GM19467 (cell line): ENCODE results near the gene ZNF397.
A peak's percentile ranks its signal among the peaks of the same experiment; 100 is the strongest.
"Not testable (repeated sequence)": the region's sequence is repeated elsewhere in the genome, so short reads cannot be mapped to it uniquely, and the experiment has no call there.

Source experiments
- ATAC-seq: cut with Tn5 transposase; IDR thresholded peaks from one replicate; pipeline ENCODE4 v1.9.1; 2021; ENCODE audit warnings: mild to moderate bottlenecking, moderate library complexity; ENCODE audit not compliant: unreplicated experiment

Gene ZNF397

GRCh38 chr18:35240664-35241447, at the start of gene ZNF397:
Gene ZNF397 (plus strand): TSS chr18:35241034. CDS start chr18:35242471, 1,437 bp downstream.
- peak; percentile 98 for ATAC-seq

DNA sequence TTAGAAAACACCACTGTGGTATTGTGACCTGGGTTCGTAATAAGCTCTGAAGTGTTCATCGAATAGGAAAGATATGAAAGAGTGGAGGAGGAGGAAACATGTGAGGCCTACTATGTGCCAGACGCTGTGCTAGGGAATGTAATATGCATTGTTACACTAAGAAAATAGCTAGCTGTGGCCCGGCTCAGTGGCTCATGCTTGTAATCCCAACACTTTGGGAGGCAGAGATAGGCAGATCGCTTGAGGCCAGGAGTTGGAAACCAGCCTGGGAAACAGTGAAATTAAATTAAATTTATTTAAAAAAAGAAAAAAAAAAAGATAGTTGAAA, 49.2 kb upstream of the ZNF397 start:
- ATAC-seq: no peak

DNA sequence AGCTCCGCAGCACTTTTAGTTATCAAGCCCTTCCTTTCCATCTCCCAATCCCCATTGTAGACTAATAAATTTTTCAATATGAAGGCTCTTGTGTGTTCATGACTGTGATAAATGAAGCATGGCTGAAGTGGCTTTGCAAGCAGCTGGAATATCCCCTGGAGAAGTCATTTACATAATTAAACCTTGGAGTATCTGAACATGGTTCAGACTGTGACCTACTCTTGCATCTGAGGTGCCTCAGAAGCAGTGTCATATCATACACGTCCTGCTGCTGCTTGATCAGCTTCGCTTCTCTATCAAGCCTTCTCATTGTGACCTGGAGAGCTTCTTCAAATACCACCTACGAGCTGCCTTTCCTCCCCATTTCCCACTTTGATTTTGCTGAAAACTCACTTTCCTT, 48.4 kb upstream of the ZNF397 start:
- ATAC-seq: no peak

DNA sequence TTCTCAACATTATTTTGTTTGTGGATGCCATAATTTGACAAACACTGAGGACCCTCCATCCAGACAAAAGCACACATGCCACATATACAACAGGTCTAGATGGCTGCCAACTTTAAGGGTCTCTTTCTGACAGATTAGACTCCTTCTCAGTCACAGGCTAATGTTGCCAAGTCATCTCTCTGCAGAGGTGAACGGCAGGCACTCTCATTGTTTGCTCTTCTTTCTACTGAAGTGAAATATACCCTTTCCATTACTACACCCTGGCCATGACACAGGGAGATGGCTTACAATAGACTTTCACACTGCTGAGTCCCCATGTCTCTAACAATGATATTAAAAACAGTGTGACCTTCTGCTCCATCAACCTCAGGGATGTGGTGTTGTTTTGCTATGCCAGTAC, 47.5 kb upstream of the ZNF397 start:
- no peak for ATAC-seq

DNA sequence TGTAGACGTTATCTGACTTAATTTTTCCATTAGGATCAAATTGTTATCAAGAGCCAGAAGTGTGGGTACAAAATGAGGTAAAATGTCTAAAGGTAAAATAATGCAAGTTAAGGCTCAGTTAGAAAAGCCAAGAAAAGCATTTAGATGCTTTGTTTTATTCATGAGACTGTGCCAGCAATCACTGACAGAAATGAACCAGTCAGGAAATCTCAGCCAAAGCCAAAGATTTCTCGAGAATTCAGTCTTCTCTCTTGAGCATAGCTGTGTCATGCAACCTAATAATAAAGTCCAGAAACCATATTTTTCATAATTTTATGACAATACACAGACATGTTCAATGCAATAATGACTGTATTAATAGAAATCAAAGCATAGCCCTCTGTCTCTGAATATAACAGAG, 43.5 kb upstream of the ZNF397 start:
- no peak for ATAC-seq

DNA sequence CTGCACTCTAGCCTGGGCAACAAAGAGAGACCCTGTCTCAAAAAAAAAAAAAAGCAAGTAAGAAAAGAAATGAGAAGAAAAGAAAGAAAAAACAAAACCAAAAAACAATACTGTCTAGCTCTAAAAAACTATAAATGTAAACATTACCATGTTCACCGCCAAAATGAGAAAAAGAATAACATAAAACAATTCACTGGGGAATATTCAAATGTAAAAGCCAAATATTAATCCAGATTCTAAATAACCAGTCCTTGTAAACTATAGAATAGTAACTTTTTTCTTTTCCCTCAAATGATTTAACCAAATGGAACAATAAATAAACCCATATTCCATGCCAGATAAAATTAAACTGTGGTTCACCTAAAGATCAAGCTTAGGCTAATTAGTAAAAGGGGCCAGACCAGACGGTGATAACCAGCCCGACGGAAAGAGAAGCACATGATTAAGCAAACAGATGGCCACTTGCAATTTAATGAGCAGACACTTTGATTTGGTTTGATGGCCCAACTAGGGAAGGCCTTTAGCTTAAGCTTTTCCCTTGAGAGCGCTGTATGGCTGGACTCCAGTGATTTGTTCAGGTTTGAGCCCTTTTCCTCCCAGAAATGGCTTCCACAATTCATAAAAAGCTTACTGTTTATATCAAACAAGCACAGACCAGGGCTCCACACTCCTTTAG, 39.4 kb upstream of the ZNF397 start:
- ATAC-seq: no peak

DNA sequence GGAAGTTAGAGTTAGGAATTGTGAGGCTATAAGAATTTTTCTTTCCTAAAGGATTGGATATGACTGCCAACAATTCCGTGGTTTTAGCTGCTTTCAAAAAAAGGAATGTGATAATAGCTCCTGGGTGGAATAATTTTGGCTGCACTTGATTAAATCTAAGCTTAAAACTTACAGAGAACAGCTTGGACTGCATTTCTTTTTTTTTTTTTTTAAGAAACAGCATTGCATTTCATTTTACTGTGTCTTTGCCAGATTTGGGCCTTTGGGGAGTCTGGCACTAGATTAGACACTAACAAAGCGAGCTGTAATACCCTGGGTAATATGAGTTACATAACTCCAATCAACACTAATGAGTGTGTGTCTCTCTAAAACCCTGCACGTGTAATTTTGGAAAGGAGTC, 37.8 kb upstream of the ZNF397 start:
- no peak for ATAC-seq

GRCh38 chr18:35205199-35205712, 35.6 kb upstream of the ZNF397 start:
- no peak for ATAC-seq

GRCh38 chr18:35205746-35206458, 34.9 kb upstream of the ZNF397 start:
- not testable (repeated sequence) for ATAC-seq

GRCh38 chr18:35215026-35215425, 25.8 kb upstream of the ZNF397 start:
- no peak for ATAC-seq

- not testable (repeated sequence) for ATAC-seq
Measured at GRCh38 chr18:35216611-35217010, 24.2 kb upstream of the ZNF397 start.

- ATAC-seq: not testable (repeated sequence)
Measured at GRCh38 chr18:35219331-35219730, 21.5 kb upstream of the ZNF397 start.

DNA sequence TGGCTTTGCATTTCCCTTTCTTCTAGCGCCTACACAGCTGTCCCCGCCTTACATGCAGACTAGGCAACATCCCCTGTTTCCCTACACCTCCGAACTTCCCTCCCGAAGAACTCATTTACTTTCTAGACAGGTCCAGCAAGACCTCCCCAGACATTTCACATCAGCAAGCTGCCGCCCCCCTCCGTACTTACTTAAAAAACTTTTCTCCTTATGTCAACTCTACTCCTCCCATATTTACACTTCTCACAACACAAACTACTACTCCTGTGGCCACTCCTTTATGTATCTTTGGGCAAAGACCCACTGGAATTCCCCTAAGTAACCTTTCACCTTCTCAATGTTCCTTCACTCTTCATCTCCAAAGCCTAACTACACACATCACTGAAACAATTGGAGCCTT, 20.4 kb upstream of the ZNF397 start:
- ATAC-seq: no peak

- ATAC-seq: no peak
Measured at GRCh38 chr18:35223797-35224196, 17.0 kb upstream of the ZNF397 start.

DNA sequence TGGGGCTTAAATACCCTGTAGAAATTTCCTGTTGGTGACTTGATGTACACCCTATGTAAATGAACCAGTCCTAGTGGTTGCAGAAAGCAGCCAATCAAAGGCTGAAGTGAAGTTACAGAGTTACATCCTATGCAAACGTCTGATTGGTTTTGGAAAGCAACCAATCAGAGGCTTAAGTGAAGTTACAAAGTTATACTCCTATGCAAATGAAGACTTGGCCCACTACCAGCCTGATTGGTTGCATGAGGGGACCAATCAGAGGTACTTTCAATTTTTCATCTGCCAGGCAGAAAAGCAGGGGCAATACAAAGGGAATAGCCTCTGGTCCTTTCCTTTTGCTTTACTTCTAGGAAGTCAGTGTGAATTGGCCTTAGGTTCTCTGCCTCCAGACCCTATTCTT, 13.6 kb upstream of the ZNF397 start:
- no peak for ATAC-seq

- peak; percentile 90 for ATAC-seq
Measured at GRCh38 chr18:35231052-35231451, 9.8 kb upstream of the ZNF397 start.

DNA sequence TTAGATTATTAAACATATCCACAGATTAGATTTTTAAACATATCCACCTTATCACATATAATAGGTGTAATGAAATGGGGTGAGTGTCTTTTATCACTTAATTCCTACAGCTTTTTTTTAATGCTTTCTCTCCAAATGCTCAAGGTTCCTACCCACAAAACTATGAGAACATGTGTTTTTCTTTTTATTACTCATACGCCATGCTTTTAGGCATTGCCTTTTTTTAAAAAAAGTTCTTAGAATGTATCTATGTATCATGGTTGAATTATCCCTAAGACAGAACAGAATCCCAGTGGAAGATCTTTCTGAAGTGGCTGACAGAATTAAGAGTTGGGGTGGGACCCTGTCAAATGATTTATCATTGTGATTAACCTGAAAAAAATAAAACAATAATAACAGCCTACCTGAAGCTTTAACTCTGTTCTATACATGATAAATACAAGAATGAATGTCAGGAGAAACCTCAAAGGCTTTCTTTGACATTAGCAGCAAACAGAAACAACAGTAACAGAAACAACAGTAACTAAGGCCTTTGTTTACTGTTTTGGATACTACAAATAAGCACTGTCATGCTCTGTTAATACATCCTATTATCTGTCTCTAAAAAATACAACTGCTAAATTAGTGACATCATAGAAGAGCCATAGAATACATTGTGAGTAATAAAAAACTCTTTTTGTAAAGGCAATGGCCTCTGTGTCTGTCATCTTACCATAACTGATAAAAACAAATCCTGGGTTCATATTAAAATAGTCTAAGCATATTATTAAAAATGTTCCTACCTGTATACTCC, 4.1 kb upstream of the ZNF397 start:
- no peak for ATAC-seq

- ATAC-seq: no peak
Measured at GRCh38 chr18:35239314-35239713, 1.5 kb upstream of the ZNF397 start.

DNA sequence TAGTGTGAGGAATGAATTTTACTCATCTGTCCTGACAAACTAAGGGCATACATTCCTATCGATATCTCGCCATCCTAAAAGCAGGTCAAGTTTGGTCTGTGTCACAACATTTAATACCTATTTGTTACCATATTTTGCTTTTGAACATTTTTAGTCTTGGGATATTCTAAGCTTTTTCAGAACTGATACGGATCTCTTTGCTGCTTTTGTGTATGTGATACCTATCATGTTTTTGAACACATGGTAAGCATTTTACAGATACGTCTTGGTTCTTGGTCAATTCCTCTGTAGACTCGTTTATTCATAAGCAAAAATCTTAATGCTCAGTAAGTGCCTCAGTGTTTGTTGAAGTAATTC, 592 bp downstream of the ZNF397 start:
- ATAC-seq: no peak

- no peak for ATAC-seq
Measured at GRCh38 chr18:35242426-35242825, 1.6 kb downstream of the ZNF397 start.

DNA sequence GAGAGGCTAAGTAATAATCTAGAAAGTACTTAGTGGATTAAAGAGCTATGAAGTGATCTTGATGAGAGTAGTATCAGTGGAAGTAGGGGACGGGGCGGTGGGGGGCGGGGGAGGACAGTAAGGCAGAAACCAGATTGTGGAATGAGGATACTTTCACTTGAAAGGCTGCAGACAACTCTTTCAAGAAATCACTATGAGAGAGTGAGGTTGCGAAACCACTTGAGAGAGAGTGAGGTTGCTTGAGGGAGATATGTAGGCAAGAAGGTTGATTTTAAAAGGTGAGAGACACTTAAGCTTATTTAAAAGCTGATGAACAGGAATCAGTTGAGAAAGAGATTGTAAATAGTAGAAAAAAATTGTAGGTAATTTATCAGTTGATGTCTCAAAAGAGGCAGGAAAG, 3.8 kb downstream of the ZNF397 start:
- no peak for ATAC-seq
